Measurements from ENCODE around the gene BCKDHB.
"Not testable (repeated sequence)": the region's sequence is repeated elsewhere in the genome, so short reads cannot be mapped to it uniquely, and the experiment has no call there.

Gene BCKDHB

DNA sequence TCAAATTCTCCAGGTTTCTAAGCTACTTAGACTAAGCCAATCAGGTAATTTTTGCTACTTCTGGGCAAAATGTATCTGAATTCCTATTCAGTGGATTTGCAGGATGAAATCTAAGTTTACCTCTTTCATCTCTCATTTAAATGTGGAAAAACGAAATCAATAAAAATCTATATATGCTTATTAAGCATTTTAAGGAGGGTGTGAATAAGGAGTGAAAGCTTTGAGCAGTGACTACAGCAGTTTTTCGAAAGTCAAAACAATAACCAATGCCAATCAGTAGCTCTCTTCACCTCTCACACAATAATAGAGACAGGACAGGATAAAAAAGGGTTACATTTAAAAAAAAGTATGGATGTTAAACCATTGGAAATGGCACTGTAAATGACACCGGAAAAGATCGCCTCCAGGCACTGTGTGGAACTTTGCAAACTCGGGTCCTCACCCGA lies 476 bp upstream of the BCKDHB start:
- Histone ChIP-seq H3K27me3 (replicated peaks; ENCODE audit: control insufficient read depth, insufficient read depth, low read length) (no peaks in the 10 kb centered on the region), H3K36me3 (ENCODE audit: control insufficient read depth, insufficient read depth, low read length) (no peaks in the 10 kb centered on the region), H3K4me3 (replicated peaks; ENCODE audit: low read depth, low read length) (peak overlapping the region; percentile 56)
- TF ChIP-seq, protein P1, sequence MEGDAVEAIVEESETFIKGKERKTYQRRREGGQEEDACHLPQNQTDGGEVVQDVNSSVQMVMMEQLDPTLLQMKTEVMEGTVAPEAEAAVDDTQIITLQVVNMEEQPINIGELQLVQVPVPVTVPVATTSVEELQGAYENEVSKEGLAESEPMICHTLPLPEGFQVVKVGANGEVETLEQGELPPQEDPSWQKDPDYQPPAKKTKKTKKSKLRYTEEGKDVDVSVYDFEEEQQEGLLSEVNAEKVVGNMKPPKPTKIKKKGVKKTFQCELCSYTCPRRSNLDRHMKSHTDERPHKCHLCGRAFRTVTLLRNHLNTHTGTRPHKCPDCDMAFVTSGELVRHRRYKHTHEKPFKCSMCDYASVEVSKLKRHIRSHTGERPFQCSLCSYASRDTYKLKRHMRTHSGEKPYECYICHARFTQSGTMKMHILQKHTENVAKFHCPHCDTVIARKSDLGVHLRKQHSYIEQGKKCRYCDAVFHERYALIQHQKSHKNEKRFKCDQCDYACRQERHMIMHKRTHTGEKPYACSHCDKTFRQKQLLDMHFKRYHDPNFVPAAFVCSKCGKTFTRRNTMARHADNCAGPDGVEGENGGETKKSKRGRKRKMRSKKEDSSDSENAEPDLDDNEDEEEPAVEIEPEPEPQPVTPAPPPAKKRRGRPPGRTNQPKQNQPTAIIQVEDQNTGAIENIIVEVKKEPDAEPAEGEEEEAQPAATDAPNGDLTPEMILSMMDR (IDR thresholded peaks at IDR 0.05; ENCODE audit: insufficient read depth, low read length, poor library complexity, severe bottlenecking) = no peak
- no peak for DNase-seq (ENCODE audit: extremely low read depth, insufficient read length)

DNA sequence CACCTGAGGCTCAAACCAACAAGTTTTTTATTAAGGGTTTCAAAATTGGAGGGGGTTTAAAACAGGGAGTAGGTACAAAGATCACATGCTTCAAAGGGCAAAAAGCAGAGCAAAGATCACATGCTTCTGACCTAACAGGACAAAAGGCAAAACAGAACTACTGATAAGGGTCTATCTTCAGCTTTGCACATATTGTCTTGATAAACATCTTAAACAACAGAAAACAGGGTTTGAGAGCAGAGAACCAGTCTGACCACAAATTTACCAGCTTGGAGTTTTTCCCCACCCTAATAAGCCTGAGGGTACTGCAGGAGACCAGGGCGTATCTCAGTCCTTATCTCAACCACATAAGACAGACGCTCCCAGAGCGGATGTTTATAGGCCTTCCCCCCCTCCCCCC lies 16.1 kb downstream of the BCKDHB start:
- H3K36me3 ChIP-seq (ENCODE audit: control insufficient read depth, insufficient read depth, low read length); DNase-seq (ENCODE audit: extremely low read depth, insufficient read length); H3K4me3 ChIP-seq (replicated peaks; ENCODE audit: low read depth, low read length); H3K27me3 ChIP-seq (replicated peaks; ENCODE audit: control insufficient read depth, insufficient read depth, low read length): not testable (repeated sequence)

DNA sequence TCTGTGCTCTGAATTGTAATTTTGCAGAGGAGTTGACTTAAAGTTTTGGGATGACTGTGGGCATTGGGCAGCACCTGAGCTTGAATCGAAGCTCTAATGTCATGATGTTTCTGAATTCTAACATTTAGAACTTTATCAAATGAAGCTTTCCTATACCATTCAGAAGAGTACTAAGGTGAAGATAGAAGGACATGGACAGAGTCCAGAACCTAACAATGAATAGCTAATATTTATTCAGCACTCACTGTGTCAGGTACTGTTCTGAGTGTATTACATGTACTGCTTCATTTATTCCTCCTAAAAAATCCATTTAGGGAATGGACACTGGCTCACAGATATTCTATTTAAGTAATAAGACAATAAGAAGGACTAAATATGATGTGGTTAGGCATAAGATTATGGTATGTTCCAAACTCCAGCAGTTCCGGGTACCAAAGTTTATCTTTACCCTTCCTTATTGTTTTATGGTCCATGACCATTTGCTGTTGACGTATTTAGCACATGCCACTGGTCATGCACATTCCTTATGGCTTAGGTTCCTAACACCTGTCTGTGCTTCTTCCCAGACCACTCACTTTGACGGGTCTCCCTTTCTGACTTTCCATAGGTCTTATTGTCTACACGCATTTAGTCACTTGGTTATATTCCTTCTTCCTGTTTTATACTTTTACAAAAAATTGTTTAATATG lies 20.3 kb downstream of the BCKDHB start:
- Histone ChIP-seq H3K27me3 (replicated peaks; ENCODE audit: control insufficient read depth, insufficient read depth, low read length) (no peaks in the 10 kb centered on the region), H3K36me3 (ENCODE audit: control insufficient read depth, insufficient read depth, low read length) (no peaks in the 10 kb centered on the region), H3K4me3 (replicated peaks; ENCODE audit: low read depth, low read length) (no peak overlapping the region)
- no peak for DNase-seq (ENCODE audit: extremely low read depth, insufficient read length)
- TF ChIP-seq, protein P1 (IDR thresholded peaks at IDR 0.05; ENCODE audit: insufficient read depth, low read length, poor library complexity, severe bottlenecking) = no peak

DNA sequence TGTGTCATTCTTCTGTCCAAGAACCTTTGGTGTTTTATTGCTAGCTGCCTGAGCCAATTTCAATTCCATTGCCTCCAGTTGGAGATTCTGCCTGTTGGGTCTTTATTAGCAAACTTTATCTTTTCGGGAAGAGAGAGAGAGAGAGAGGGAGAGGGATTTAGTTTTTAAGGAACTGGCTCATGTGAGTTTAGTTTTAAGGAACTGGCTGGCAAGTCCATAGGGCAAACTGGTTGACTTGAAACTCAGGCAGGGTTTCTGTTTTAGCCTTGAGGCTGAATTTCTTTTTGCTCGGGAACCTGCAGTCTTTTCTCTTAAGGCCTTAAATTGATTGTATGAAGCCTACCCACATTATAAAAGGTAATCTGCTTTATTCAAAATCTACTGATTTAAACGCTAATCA lies 23.0 kb downstream of the BCKDHB start:
- no peaks in the 10 kb centered on the region for H3K36me3 ChIP-seq (ENCODE audit: control insufficient read depth, insufficient read depth, low read length)
- no peak for DNase-seq (ENCODE audit: extremely low read depth, insufficient read length)
- H3K4me3 ChIP-seq (replicated peaks; ENCODE audit: low read depth, low read length) = no peak overlapping the region
- TF ChIP-seq, protein P1 (IDR thresholded peaks at IDR 0.05; ENCODE audit: insufficient read depth, low read length, poor library complexity, severe bottlenecking) = no peak
- H3K27me3 ChIP-seq (replicated peaks; ENCODE audit: control insufficient read depth, insufficient read depth, low read length) = no peaks in the 10 kb centered on the region

DNA sequence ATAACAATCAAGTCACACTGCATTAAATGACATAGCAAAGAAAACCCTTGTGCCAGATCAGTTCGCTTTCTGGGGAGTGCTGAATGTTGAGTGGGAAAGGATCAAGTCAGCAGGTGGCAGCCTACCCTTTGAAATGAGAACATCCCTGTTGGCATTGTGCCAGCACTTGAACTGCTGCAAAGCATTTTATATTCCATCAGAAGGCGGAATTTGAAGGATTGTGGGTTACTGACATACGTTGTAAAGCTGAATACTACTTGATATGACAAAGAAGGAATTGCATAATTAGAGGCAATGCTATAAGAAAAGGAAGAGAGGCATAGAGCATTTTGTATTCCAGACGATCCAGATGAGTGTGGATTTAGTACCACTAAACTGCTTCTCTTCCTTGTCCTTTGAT lies 26.5 kb downstream of the BCKDHB start:
- no peaks in the 10 kb centered on the region for H3K27me3 ChIP-seq (replicated peaks; ENCODE audit: control insufficient read depth, insufficient read depth, low read length)
- TF ChIP-seq, protein P1 (IDR thresholded peaks at IDR 0.05; ENCODE audit: insufficient read depth, low read length, poor library complexity, severe bottlenecking) = peak; percentile 5
- no peak for DNase-seq (ENCODE audit: extremely low read depth, insufficient read length)
- H3K4me3 ChIP-seq (replicated peaks; ENCODE audit: low read depth, low read length) = no peak overlapping the region
- no peaks in the 10 kb centered on the region for H3K36me3 ChIP-seq (ENCODE audit: control insufficient read depth, insufficient read depth, low read length)

DNA sequence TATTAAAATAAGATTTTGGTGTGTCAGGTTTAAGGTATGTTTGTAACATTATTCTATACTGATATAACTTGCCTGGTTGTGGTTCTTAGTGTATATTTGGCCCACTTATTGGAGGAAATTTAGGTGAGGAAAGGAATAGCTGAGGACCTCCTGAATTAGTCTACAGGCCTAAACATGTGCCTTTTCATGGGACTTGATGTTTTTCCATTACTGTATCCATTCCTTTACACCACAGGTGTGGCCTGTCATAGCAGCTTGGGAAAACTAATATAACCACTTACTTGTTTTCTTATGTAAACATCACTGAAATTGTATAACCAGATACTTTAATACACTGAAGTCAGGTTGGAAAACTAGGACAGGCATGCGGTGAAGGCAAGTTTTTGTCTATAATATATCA lies 27.6 kb downstream of the BCKDHB start:
- TF ChIP-seq, protein P1 (IDR thresholded peaks at IDR 0.05; ENCODE audit: insufficient read depth, low read length, poor library complexity, severe bottlenecking) = no peak
- no peaks in the 10 kb centered on the region for H3K27me3 ChIP-seq (replicated peaks; ENCODE audit: control insufficient read depth, insufficient read depth, low read length)
- DNase-seq (ENCODE audit: extremely low read depth, insufficient read length) = no peak
- H3K36me3 ChIP-seq (ENCODE audit: control insufficient read depth, insufficient read depth, low read length) = no peaks in the 10 kb centered on the region
- H3K4me3 ChIP-seq (replicated peaks; ENCODE audit: low read depth, low read length) = no peak overlapping the region

All from GM06990 (cell line).